Raji (cell line): Measurements from ENCODE around the gene TANK.

Experiments used
- POLR2A ChIP-seq: IDR thresholded peaks from 2 replicates; pipeline ENCODE4 v1.6.1; 2011; ENCODE audit warnings: low read depth, low read length, control low read depth; ENCODE audit not compliant: insufficient read depth

Gene TANK

DNA sequence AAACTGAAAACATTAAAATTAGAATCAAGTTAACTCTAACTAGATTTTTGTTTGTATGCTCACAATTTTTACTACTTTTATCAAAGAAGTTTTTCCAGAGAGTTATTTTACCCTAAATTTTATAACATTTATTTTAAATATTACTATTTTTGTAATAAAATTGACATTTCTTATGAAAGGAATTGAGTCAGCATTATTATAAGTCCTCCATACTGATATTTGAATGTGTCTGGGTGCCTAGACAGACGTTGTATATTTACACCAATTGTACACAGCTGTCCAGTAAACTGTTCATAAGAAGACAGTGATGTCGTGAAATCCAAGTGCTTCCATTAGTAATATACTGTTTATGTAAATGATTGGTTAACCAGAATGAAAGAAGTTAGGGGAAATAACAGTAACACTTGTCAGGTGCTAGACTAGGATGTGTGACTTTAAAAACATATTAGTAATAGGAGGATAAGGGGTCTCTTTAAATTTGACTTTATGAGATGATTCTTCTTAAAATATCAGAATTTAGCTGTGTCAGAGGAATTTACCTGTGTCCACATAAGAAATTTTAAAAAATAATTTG, 73.7 kb downstream of the TANK start:
- no peak for TF ChIP-seq POLR2A

DNA sequence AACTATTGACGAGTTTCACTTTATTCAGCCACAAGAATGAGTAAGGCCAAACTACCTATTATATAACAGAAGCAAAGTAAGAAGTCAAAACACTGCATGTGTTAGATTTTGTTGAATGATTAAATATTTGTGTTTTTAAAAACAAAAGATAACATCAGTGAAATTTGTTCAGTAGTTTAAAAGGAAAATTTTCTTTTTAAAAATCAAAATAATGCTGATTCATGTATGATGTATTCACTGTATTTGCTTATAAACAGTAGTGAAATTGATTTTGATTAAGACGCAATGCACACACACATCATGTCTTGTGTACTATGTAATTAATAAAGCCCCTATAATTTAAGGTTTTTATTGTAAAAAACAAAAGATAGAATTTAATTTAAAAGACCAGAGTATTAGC, 74.4 kb downstream of the TANK start:
- no peak for TF ChIP-seq POLR2A

GRCh38 chr2:161237392-161238264, 77.4 kb downstream of the TANK start:
- no peak for TF ChIP-seq POLR2A

GRCh38 chr2:161238265-161238559, 78.0 kb downstream of the TANK start:
- TF ChIP-seq POLR2A: no peak

GRCh38 chr2:161238560-161239325, 78.5 kb downstream of the TANK start:
- TF ChIP-seq POLR2A: no peak

DNA sequence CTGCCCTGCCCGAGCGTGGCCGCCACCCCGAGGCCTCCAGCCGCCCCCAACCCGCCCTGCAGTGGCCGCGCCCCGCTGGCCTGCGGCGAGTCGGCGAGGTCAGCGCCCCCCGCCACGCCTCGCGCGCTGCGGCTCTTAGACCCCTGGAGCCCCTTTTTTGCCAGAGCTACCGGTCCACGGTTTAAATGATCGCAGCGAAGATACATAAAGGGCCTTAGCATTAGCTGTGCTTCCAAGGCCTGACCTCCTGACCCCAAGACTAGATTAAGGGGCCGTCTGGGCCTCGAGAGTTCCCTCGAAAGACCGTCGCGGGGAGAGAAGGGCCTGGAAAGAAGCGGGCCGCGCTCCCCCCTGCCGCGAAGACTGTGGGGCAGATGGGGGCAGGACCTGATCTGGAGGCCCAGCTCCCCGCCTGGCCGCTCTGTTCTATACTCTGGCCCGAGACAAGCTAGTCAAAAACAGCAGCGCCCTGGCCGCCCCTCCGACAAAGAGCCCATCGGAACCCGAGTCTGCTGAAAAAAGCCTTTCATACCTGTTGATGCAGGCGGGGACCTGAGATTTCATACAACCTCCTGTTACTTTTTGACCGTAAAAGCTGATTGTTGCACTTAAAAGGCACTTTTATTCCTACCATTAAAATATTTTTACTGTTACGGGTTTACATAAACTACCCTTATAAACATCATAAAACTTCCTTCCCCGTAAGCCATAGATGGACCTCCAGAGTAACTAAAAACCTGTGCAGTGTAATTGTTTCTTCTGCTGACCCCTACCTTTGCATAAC, 79.3 kb downstream of the TANK start:
- TF ChIP-seq POLR2A: no peak

DNA sequence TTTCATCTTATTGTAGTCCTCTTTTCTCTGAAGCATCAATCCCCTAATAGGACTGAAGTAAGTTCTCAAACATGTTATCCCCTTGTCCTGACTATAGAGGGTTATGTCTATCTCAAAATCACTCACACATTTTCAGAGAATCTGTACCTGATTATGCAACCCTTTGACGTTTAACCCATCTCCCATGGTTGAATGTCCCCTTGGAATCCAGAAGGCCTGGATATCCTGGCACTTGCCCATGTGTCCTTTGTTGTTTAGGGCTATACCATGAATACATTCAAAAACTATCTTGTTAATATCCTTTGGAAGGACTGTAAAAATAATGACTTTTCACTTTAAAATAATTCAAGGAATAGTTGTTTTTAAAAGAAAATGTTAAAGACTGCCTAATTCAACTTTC, 81.7 kb downstream of the TANK start:
- no peak for TF ChIP-seq POLR2A

DNA sequence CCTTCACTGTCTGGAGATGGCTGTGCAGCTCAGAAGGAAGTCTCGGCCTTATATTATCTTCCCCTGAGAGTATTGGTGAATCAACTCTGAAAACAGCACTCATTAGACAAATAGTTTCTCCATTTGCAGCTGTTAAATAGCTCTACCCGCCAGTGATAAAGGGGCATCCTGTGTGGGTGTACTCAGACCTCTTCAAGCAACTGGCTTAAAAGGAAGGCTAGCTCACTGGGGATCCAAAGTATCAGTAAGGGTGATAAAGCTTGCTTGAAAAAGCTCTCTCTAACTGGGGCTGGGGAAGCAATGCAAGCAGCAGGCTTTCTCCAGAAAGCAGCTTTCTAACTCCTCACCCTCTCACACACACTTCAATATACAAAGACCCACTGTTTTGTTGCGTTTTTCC, 83.1 kb downstream of the TANK start:
- peak; percentile 55; the same call in 1 of the 2 replicates for TF ChIP-seq POLR2A

- no peak for TF ChIP-seq POLR2A
These were observed 83.7 kb downstream of the TANK start for GRCh38 chr2:161243905-161244304.

DNA sequence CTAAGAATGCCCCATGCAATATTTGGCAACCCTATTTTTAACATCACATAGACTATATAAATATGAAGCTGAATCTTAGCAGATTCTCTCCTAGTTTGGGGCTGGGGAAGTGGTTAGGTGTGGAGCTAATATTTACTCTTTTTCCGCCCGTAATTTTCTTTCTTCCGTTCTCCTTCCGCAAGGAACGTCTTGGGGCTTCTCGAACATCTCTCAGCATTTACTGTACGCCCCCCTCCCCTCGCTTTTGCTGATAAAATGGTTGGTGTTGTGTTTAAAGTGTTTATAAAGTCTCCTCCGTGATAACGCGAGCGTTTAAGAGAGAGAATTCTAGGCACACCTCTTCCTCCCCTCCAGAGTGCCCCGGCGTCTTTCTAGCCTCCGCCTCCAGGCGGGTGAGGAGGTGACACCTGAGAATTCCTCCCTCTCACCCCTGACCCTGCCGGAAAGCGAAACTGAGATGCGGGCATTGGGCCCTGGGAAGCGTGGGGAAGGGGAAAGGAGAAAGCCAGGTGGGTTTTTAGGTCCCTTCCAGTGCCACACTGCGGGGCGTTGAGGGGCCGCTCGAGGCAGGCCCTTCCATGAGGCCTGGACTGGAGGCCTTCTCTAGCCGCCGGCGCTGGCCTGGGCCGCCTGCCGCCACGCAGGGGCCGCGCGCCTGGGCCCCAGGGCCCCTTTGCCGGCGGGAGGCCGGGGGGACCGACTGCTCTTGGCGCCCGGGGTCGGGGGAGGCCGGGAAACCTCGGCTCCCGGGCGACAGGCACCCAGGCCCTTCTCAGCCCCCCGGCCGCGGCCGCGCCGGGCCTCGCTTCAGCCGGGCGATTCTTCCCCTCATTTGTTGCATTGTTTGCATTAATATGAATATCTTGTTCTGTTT, 84.4 kb downstream of the TANK start:
- TF ChIP-seq POLR2A: peak; percentile 63

GRCh38 chr2:161245261-161245553, 85.0 kb downstream of the TANK start:
- TF ChIP-seq POLR2A: no peak

DNA sequence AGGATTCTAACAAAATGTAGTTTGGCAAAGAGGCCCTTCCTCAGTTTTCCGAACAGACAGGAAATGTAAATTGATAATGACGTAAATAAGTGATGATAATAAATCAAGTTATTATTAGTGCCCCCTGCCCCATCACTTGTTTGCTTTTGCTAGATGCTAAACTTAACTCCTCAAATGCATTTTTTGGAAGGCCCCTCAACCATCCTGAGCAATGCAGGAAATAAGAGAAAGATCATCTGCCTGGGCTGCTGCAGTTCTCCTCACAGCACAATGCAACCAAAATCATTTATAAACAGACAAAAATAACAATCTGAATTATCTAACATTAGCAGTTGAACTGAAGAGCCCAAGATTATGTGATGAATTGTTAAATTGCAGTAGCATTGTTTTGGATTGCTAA, 85.4 kb downstream of the TANK start:
- no peak for TF ChIP-seq POLR2A

DNA sequence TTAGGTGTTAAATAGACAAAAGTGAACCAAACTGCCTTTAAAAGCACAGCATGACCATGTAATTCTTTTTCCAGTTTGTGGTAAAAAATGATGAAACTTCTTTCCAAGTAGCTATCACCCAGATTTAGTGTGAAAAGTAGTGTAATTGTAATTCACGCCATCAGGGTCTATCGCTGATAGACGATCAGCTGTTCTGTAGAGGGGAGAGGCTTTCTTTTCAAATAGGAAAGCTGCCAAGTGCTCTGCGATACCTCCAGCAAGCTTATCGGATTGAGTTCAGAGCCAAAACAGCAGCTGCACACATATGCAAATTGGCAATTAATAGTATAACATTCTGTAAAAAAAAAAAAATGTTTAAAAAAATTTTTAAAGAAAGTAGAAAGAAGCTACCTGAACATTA, 86.1 kb downstream of the TANK start:
- TF ChIP-seq POLR2A: no peak

GRCh38 chr2:161250864-161251436, 90.7 kb downstream of the TANK start:
- TF ChIP-seq POLR2A: no peak

- no peak for TF ChIP-seq POLR2A
These were observed 97.1 kb downstream of the TANK start for GRCh38 chr2:161257123-161257952.
